H9 (cell line): Measurements from ENCODE around the gene MEGF10. TPM values are rescaled to one million over a fixed set of nuclear protein-coding genes. Genes with fewer than 3 reads are reported as not detected.

Experiments used
- DNase-seq: peaks from one replicate; pipeline ENCODE4 v3.0.0-alpha.2; 2017
- H2AFZ ChIP-seq: one replicate; pipeline ENCODE4 v1.6.1; 2013; ENCODE audit warnings: mild to moderate bottlenecking, low read length, control low read depth, moderate library complexity
- H2AK5ac ChIP-seq: 2 replicates; pipeline ENCODE4 v1.6.1; 2013; ENCODE audit warnings: low read length, control low read depth, mixed read lengths; ENCODE audit not compliant: insufficient read length
- H2BK120ac ChIP-seq: one replicate; pipeline ENCODE4 v1.6.1; 2013; ENCODE audit warnings: low read depth, mild to moderate bottlenecking, low read length, control low read depth, inconsistent platforms; ENCODE audit not compliant: poor library complexity, severe bottlenecking
- H2BK12ac ChIP-seq: 2 replicates; pipeline ENCODE4 v1.6.1; 2013; ENCODE audit warnings: low read length, control low read depth, mixed read lengths, low read depth; ENCODE audit not compliant: insufficient read length
- H2BK15ac ChIP-seq: 2 replicates; pipeline ENCODE4 v1.6.1; 2013; ENCODE audit warnings: low read depth, low read length, control low read depth
- H2BK20ac ChIP-seq: one replicate; pipeline ENCODE4 v1.6.1; 2013; ENCODE audit warnings: low read depth, mild to moderate bottlenecking, low read length, control low read depth, inconsistent platforms; ENCODE audit not compliant: poor library complexity, severe bottlenecking
- H2BK5ac ChIP-seq: 2 replicates; pipeline ENCODE4 v1.6.1; 2013; ENCODE audit warnings: low read length, control low read depth, mixed read lengths; ENCODE audit not compliant: insufficient read length
- H3K14ac ChIP-seq: 2 replicates; pipeline ENCODE4 v1.6.1; 2013; ENCODE audit warnings: low read length, control low read depth; ENCODE audit not compliant: insufficient read depth
- H3K18ac ChIP-seq: 2 replicates; pipeline ENCODE4 v1.6.1; 2013; ENCODE audit warnings: low read depth, mild to moderate bottlenecking, mixed read lengths, low read length, control low read depth; ENCODE audit not compliant: insufficient read length
- H3K23ac ChIP-seq: 2 replicates; pipeline ENCODE4 v1.6.1; 2013; ENCODE audit warnings: low read length, control low read depth, mixed read lengths, low read depth; ENCODE audit not compliant: insufficient read length
- H3K23me2 ChIP-seq: 2 replicates; pipeline ENCODE4 v1.6.1; 2013; ENCODE audit warnings: low read depth, mild to moderate bottlenecking, mixed read lengths, low read length, control low read depth; ENCODE audit not compliant: insufficient read length, poor library complexity, severe bottlenecking
- H3K27ac ChIP-seq: 2 replicates; pipeline ENCODE4 v1.5.1; 2013; ENCODE audit warnings: low read length, control low read depth, mixed read lengths, low read depth; ENCODE audit not compliant: insufficient read length
- H3K27me3 ChIP-seq: 2 replicates; pipeline ENCODE4 v1.6.1; 2013; ENCODE audit warnings: low read length, control low read depth, inconsistent platforms; ENCODE audit not compliant: insufficient read depth
- H3K4ac ChIP-seq: 2 replicates; pipeline ENCODE4 v1.6.1; 2013; ENCODE audit warnings: low read depth, mild to moderate bottlenecking, control low read depth, inconsistent platforms, low read length, moderate library complexity
- H3K4me1 ChIP-seq: 2 replicates; pipeline ENCODE4 v1.6.1; 2013; ENCODE audit warnings: low read length, control low read depth, inconsistent platforms; ENCODE audit not compliant: insufficient read depth
- H3K4me2 ChIP-seq: 2 replicates; pipeline ENCODE4 v1.6.1; 2013; ENCODE audit warnings: low read length, control low read depth, mixed read lengths; ENCODE audit not compliant: insufficient read length, insufficient read depth
- H3K56ac ChIP-seq: 2 replicates; pipeline ENCODE4 v1.6.1; 2013; ENCODE audit warnings: low read depth, mild to moderate bottlenecking, mixed read lengths, low read length, control low read depth; ENCODE audit not compliant: insufficient read length
- H3K79me1 ChIP-seq: 2 replicates; pipeline ENCODE4 v1.6.1; 2013; ENCODE audit warnings: low read depth, mild to moderate bottlenecking, moderate library complexity, low read length, control low read depth, inconsistent platforms; ENCODE audit not compliant: insufficient read depth, poor library complexity, severe bottlenecking
- H3K79me2 ChIP-seq: 2 replicates; pipeline ENCODE4 v1.6.1; 2013; ENCODE audit warnings: low read length, control low read depth, inconsistent platforms; ENCODE audit not compliant: insufficient read depth
- H3K9ac ChIP-seq: 2 replicates; pipeline ENCODE4 v1.6.1; 2013; ENCODE audit warnings: low read length, control low read depth, mixed read lengths; ENCODE audit not compliant: insufficient read length; ENCODE audit errors: extremely low read depth
- H3K9me3 ChIP-seq: one replicate; pipeline ENCODE4 v1.6.1; 2013; ENCODE audit warnings: low read depth, low read length, inconsistent platforms; ENCODE audit not compliant: control insufficient read depth
- H3T11ph ChIP-seq: one replicate; pipeline ENCODE4 v1.6.1; 2013; ENCODE audit warnings: mild to moderate bottlenecking, low read length, control low read depth, inconsistent platforms
- H4K20me1 ChIP-seq: one replicate; pipeline ENCODE4 v1.6.1; 2013; ENCODE audit not compliant: control insufficient read depth, insufficient read length, insufficient read depth
- H4K5ac ChIP-seq: 2 replicates; pipeline ENCODE4 v1.6.1; 2013; ENCODE audit warnings: low read depth, mild to moderate bottlenecking, mixed read lengths, low read length, control low read depth; ENCODE audit not compliant: insufficient read length
- H4K8ac ChIP-seq: replicated peaks from 2 replicates; pipeline ENCODE4 v1.6.1; 2013; ENCODE audit warnings: low read length, control low read depth, mixed read lengths, low read depth; ENCODE audit not compliant: insufficient read length
- H4K91ac ChIP-seq: 2 replicates; pipeline ENCODE4 v1.6.1; 2013; ENCODE audit warnings: low read depth, mild to moderate bottlenecking, moderate library complexity, mixed read lengths, low read length, control low read depth; ENCODE audit not compliant: insufficient read length
- H3K27ac Mint-ChIP-seq, 3 experiments: 2 replicates in 2 of 3; 3 replicates in 1 of 3; pipeline ENCODE4 v1.8.0; 2020 to 2021; ENCODE audit warnings: mixed read lengths in 3 of 3, mild to moderate bottlenecking in 1 of 3, moderate library complexity in 1 of 3
- H3K27me3 Mint-ChIP-seq: 2 replicates; pipeline ENCODE4 v1.8.0; 2021; ENCODE audit warnings: low read depth, mild to moderate bottlenecking, moderate library complexity, mixed read lengths
- H3K36me3 Mint-ChIP-seq, 3 experiments: 2 replicates in 2 of 3; 3 replicates in 1 of 3; pipeline ENCODE4 v1.8.0; 2020 to 2021; ENCODE audit warnings: low read depth in 3 of 3, mixed read lengths in 3 of 3; ENCODE audit not compliant: insufficient read depth in 1 of 3
- H3K4me1 Mint-ChIP-seq, 2 experiments: 2 replicates each; pipeline ENCODE4 v1.8.0; 2020; ENCODE audit warnings: mixed read lengths in 2 of 2
- H3K4me3 Mint-ChIP-seq, 2 experiments: 2 replicates in 1 of 2; 3 replicates in 1 of 2; pipeline ENCODE4 v1.8.0; 2020 to 2021; ENCODE audit warnings: mild to moderate bottlenecking in 2 of 2, mixed read lengths in 2 of 2, moderate library complexity in 1 of 2
- H3K9me3 Mint-ChIP-seq, 2 experiments: 2 replicates in 1 of 2; 3 replicates in 1 of 2; pipeline ENCODE4 v1.8.0; 2020; ENCODE audit warnings: mild to moderate bottlenecking in 2 of 2, mixed read lengths in 2 of 2, moderate library complexity in 1 of 2
- WGBS: extraction: QIAGEN DNeasy Blood & Tissue Kit; methylation state at CpG from one replicate; pipeline ENCODE4 v1.1.7; 2013; ENCODE audit warnings: missing lambda C conversion rate, low lambda C conversion rate, mixed read lengths; ENCODE audit not compliant: insufficient read length; ENCODE audit errors: extremely low coverage; 5-methylcytosine and 5-hydroxymethylcytosine counted together
- total RNA-seq: library from RNA; stranded (reverse); gene quantifications from 2 replicates; pipeline ENCODE4 v1.2.1, GENCODE V29; 2021
- TF ChIP-seq, protein P1 (sequence below): fragments of 200-600 bp; sonication (generic); conservative IDR thresholded peaks from 3 replicates; pipeline ENCODE4 v1.8.0; 2021; ENCODE audit warnings: antibody characterized with exemption, mild to moderate bottlenecking

MEGF10 gene
- total RNA-seq, 1 experiment from 2014 or later, result 36.5 TPM

- Histone ChIP-seq H3K27ac (no peak overlapping the region), H3K56ac (no peak overlapping the region), H3K9me3 (no peaks in the 10 kb centered on the region), H4K8ac (no peak overlapping the region), H4K91ac (no peak overlapping the region), H3K27me3 (no peaks in the 10 kb centered on the region), H2BK12ac (no peak overlapping the region), H3K79me1 (no peaks in the 10 kb centered on the region), H2BK20ac (no peak overlapping the region), H3K14ac (no peak overlapping the region), H3K9ac (no peak overlapping the region), H3K23ac (no peak overlapping the region), H2BK120ac (no peak overlapping the region), H2BK5ac (no peak overlapping the region), H4K5ac (no peak overlapping the region), H3T11ph (no peak overlapping the region), H4K20me1 (no peaks in the 10 kb centered on the region), H3K23me2 (no peaks in the 10 kb centered on the region), H2BK15ac (no peak overlapping the region), H3K18ac (no peak overlapping the region), H3K79me2 (no peaks in the 10 kb centered on the region), H2AFZ (no peak overlapping the region), H3K4ac (no peak overlapping the region), H3K4me1 (peaks cover 21% of the 10 kb centered on the region), H3K4me2 (no peak overlapping the region), H2AK5ac (no peak overlapping the region)
- Mint-ChIP-seq H3K36me3 (peaks cover 6 to 22% (median 20%) of the 10 kb centered on the region in 3 experiments; a peak in 5 of 7 replicates), H3K4me1 (peaks cover 57 to 68% of the 10 kb centered on the region in 2 experiments), H3K27me3 (no peaks in the 10 kb centered on the region), H3K9me3 (no peaks in the 10 kb centered on the region), H3K4me3 (0 out of 5 replicates have a peak overlapping the region, but pooled peaks of 1 of the 2 experiments have one; percentile 14), H3K27ac (peak overlapping the region in 2 of 3 experiments; percentile 75 to 90; a peak in 4 of 7 replicates)
- no CpG with 5 or more reads among the region's 1 CpG for WGBS
- TF ChIP-seq, protein P1, sequence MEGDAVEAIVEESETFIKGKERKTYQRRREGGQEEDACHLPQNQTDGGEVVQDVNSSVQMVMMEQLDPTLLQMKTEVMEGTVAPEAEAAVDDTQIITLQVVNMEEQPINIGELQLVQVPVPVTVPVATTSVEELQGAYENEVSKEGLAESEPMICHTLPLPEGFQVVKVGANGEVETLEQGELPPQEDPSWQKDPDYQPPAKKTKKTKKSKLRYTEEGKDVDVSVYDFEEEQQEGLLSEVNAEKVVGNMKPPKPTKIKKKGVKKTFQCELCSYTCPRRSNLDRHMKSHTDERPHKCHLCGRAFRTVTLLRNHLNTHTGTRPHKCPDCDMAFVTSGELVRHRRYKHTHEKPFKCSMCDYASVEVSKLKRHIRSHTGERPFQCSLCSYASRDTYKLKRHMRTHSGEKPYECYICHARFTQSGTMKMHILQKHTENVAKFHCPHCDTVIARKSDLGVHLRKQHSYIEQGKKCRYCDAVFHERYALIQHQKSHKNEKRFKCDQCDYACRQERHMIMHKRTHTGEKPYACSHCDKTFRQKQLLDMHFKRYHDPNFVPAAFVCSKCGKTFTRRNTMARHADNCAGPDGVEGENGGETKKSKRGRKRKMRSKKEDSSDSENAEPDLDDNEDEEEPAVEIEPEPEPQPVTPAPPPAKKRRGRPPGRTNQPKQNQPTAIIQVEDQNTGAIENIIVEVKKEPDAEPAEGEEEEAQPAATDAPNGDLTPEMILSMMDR, result no peak
- DNase-seq, result no peak
Observed at GRCh38 chr5:127337876-127338275, 47.3 kb downstream of the MEGF10 start.
